NCI-H187 (cell line): ENCODE results near the gene NFAM1.

Experiments
- DNase-seq, 2 experiments: peaks; one replicate each; lab custom pipeline; 2025; lab: John Stamatoyannopoulos, UW

NFAM1 gene

GRCh38 chr22:42334875-42335512 is 97.2 kb downstream of the NFAM1 start:
- DNase-seq, result no peak

DNA sequence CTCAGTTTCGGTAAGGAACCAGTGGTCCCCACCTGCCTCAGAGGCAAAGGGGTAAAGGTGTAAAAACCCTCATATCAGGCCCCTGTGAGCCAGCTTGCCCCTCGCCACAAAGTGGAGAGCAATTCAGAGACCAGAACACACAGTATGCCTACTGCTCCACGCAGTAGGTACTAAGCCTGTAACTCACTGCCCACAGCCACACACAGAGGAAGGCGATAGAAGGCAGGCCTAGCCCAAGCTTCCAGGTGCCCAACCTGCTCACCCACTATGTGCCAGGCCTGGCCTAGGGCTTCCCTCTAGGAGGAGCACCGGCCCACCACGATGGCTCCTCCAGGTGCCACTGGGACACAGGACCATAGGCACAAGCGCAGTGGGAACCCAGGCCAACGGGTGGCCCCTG is 98.7 kb downstream of the NFAM1 start:
- DNase-seq, result no peak

DNA sequence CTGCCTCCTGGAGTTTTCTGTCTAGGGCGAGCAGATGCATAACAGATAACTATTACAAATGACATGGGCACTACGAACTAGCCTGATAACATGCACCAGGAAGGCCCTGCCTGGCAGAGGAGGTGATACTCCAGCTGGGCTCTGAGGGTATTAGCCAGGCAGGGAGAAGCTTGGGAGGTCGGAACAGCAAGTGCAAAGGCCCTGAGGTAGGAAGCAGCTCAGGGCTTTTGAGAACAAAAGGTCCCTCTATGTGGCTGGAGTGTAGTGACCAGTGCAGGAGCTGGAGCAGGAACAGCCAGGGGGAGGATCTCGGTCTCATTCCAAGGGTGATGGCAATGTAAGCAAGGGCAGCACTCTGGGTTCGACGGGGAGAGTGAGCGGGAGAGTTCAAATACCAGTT is 100.1 kb downstream of the NFAM1 start:
- DNase-seq, result no peak

DNA sequence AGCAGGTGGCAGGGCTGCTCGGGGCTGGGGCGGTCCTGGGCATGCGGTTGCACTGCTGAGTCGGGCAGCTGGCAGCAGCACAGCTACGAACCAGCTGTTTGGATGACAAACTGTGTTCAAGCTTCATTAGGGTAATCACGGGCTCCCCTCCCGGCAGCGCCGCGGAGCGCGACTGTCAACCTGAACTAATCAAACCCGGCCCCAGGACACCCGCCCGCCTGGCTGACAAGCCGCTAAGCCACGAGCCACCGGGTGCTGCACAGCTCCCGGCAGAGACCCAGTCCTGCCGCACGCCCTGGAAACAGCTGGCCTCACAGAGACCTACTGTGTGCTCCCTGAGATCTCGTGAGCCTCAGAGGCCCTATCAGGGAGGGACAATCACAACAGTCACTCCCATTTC is 101.2 kb downstream of the NFAM1 start:
- no peak for DNase-seq
